GM19193 (cell line): ENCODE results near the gene UGGT1.

ENCODE experiments used
- POLR2A ChIP-seq: IDR thresholded peaks from 4 replicates; pipeline ENCODE4 v1.6.1; 2011; ENCODE audit not compliant: insufficient read depth, insufficient read length; ENCODE audit errors: extremely low read depth

UGGT1 gene

DNA sequence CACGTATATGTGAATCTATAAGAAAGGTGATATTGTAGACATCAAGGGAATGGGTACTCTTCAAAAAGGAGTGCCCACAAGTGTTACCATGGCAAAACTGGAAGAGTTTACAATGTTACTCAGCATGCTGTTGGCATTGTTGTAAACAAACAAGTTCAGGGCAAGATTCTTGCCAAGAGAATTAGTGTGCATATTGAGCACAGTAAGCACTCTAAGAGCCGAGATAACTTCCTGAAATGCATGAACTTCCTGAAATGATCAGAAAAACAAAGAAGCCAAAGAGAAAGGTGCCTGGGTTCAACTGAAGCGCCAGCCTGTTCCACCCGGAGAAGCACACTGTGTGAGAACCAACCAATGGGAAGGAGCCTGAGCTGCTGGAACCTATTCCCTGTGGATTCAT lies 126.7 kb downstream of the UGGT1 start:
- TF ChIP-seq POLR2A = no peak

DNA sequence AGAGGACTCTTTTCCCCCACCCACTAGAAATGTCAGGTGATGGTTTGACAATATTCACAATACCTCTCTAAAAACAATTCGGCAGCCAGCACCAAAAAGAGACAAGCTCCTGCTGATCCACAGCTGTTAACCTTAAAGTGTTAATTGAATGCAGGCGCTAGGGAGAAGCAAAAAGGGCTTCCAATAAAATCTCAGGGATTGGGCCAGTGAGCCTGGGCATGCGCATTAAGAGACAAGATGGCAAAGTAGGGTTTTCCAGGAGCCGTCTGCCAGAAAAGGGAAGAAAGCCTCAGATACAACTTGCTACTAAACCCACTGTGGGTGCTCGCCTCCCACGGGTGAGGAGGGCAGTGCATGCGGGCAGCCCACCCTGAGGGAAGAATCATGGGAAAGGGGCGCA lies 128.9 kb downstream of the UGGT1 start:
- no peak for TF ChIP-seq POLR2A

DNA sequence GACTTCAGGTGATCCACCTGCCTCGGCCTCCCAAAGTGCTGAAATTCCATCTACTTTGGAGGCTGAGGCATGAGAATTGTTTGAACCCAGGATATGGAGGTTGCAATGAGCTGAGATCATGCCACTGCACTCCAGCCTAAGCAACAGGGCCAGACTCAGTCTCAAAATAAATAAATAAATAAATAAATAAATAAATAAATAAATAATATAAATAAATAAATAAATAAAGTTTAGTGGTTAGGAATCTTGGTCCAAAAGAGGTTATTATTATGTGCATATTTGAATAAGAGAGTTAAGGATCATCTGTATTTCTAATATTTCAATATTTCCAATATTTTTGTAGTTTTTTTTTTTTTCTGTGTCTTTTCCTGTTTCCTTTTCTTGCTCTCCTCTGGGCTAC lies 136.9 kb downstream of the UGGT1 start:
- TF ChIP-seq POLR2A = no peak

DNA sequence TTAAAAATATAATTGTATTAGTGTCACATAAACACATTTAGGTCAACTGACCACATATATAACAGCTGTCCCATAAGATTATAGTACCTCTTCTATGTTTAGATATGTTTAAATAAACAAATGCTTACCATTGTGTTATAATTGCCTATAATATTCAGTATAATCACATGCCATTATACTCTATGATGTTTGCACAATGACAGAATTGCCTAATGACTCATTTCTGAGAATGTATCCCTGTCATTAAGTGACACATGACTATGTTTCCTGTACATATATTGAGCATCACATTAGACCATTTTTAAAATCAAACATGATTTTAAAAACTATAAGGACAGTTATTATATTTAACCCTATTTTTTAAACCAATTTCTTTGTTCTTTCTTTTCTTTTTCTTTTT lies 137.9 kb downstream of the UGGT1 start:
- TF ChIP-seq POLR2A = no peak

DNA sequence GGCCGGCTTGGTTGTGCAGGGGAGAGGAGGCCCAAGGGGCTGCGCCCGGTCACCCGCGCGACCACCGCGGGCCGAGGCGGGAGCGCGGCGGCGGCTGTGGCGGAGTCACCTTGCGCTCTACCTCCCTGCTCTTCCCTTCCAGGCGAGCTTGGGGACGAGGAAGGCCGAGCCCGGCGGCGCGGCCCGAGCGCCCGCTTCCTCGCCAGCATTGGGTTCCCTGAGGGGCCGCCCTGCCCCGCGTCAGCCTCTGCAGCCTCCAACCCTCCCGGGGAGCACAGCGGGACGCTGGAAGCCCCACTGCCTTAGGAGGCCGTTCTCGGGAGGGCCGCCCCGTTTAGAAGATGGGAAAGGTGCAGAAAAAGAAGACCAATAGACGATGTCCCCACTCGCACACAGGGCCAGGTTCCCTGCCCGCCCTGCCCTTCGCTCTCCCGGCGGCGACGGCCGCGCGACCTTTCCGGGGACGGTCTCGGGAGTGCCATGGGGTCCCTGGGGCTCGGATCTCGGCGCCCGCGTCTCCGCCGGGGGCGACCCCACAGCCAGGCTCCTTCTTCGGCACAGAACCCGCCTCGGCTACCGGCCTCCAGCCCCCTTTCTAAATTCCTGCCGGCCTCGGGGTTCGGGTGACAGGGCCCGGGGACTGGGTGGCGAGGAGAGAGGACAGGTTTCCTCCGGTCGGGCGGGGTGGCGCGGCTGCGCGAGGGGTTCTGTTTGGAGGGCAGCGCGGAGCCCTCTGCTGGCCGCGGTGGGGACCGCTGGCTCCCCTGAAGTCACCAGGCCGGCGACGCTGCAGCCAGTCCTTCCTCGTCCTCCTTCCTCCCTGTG lies 142.2 kb downstream of the UGGT1 start:
- TF ChIP-seq POLR2A = no peak

DNA sequence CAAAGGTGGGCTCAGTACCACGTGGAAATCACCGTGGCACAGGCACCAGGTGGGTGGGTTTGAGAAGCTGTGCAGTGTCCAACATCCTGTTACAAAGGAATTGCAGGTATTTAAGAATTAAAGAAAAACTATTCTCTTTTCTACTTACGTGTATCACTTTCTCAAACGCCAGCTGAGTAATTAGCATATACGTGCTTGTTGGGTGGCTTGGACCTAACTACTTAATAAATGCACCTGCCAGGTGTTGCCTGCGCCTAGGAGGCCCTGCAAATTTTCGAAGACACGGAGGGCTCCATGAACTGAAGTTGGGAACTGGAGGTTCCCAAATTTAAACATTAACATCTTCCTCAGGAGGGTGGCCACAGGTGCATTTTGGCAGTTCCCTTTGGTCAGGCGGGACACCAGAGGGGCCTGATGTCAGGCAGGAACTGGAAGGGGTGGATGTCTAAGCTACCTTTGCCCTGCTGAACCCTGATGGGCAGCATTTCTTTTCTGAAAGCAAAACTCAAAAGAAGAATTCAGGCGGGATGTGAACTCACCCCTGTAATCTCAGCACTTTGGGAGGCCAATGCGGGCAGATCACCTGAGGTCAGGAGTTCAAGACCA lies 142.9 kb downstream of the UGGT1 start:
- no peak for TF ChIP-seq POLR2A

DNA sequence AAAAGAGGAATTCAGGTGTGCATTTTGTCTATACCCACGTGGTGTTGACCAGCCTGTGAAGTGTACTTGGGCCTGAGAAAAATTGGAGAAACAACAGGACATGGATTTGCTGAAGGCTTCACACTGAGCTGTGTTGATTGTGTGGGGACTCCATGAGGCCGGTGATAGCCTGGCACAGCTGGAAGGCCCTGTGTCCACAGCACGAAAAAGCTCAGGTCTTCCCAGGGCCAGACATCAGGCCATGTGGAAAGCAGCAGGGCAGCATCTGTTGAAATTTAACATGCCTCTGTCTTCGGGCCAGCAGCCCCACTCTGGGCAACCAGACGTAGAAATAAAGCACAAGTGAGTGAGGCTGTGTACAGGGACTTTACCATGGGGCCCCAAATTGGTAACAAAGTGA lies 143.6 kb downstream of the UGGT1 start:
- TF ChIP-seq POLR2A = no peak

DNA sequence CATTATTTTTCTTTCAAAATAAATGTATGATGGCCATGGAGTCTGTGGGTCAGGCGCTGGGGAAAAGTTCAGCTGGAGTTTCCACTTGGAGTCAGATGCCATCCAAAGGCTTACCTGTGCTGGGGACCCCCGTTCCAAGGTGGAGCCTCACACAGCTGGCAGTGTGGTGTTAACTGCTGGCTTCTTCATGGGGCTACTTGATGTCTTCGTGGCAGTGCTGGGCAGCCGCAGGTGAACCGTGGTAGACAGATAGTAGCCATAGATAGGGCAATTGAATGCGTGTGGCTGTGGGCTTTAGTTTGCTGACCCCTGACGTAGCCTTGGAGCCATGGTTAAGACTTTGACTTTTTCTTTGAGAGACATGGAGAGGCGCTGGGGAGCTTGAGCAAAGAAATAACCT lies 144.6 kb downstream of the UGGT1 start:
- no peak for TF ChIP-seq POLR2A

DNA sequence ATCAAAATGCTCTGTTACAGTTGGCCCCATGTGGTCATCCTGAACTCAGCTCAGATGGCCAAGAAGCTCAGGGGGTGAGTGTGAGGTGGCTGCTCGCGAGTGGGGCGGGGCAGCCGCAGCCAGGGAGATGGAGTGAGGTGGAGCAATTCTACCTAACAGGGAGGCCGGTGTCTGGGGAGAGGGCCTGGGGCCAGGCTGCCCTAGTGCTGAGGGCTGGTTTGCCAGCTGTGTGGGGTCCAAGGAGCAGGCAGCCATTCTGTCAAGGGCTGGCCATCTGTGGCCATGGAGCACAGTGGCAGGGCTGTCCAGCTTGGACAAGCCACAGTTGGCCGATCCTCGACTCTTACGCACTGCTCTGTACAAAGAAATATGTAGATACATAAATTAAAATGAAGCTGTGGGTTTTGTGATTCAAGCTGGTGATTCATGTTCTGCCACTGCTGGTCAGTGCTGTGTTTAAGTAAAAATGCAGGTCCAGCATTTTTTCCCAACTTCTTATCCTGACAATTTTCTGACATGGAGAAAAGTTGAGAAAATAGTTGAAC lies 145.6 kb downstream of the UGGT1 start:
- no peak for TF ChIP-seq POLR2A

DNA sequence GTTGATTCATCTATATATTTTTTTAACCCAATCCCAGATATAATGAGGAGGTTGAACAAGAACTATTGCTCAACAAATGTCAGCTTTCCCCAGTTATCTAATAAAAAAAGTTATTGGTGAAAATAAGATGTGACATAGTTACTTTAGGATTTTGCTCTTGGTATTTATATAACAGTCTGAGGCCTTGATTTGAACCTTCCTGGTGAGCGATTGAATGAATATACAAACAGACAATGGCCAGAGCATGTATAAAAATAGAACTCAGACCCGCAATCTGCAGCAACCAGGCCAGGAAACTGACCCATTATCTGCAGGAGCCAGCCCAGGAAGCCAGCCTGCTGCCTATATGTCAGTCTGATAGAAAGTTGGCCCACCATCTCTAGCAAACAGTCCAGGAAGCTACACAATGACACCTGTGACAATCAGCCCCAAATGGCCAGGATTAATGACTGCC lies 146.1 kb downstream of the UGGT1 start:
- TF ChIP-seq POLR2A = no peak

DNA sequence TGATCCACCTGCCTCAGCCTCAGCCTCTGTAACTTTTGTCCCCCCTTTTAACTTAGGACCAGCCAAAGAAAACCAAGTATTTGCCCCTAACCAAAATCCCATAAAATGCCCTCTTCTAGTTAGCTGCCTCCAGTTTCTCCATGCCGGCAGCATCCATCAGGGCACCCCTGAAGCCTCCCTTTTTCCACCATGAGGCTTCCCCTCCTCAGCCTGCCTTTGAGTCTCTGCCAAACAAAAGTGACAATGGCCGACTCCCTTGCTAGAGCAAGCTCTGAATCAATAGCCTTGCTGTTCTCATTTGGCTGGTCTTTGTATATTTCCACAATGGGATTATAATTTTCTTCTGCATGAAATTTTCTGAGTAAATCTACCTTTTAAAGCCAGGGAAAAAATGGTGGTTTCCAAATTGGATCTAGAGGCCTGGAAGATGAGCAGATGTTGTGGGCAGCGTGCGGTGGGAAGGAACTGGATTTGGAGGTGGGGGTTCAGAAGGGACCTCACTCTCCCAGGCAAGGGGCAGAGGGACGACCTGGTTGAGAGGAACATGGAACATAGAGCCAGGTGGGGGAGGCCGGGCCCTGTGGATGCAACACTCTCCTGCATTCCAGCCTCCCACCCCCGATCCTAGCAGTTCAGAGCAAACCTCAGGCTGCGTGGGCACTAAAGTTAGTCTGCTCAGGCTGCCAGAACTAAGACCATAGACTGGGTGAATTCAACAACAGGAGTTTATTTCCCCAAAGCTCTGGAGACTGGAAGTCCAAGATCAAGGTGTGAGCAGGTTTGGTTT lies 147.1 kb downstream of the UGGT1 start:
- no peak for TF ChIP-seq POLR2A

DNA sequence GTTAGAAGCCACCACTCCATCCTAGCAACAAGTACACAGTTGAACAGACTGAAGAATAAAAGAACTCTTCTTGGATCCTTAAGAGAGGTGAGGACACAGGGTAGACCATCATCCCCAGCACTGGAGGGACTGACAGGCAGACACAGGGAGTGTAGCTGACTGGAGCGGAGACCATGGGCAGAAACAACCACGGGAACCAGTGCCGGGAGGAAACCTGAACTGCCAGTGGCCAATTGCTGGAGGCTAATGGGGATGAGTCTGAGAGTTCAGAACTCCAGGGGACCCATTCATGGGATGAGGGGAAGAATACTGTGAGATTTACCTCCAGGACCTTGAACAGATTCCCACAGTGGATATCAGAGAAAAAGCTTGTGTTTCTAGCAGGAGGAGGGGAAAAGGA lies 150.9 kb downstream of the UGGT1 start:
- TF ChIP-seq POLR2A = no peak
